B cell (primary cell): ENCODE data around the gene GRK6. TPM values are rescaled to one million over a fixed set of nuclear protein-coding genes. Genes with fewer than 3 reads are reported as not detected.

Source experiments
- ATAC-seq: fragments of 200-7000 bp; cut with Tn5 transposase; one replicate; pipeline ENCODE4 v1.10.0; 2021; ENCODE audit warnings: low read depth, mild to moderate bottlenecking, moderate number of reproducible peaks, moderate library complexity
- CTCF ChIA-PET: fragments of 350-600 bp; sonication (Branson Sonifier 250); formaldehyde crosslinking; loops from one replicate; lab custom pipeline; 2021; ENCODE audit warnings: antibody characterized with exemption, inconsistent platforms; lab: Charles Lee
- POLR2A ChIA-PET: fragments of 350-600 bp; sonication (Branson Sonifier 250); formaldehyde crosslinking; loops from one replicate; lab custom pipeline; 2021; ENCODE audit warnings: antibody characterized with exemption; lab: Charles Lee
- DNase-seq: peaks from one replicate; pipeline ENCODE4 v3.0.0; 2013
- H2AFZ ChIP-seq: 2 replicates; pipeline ENCODE4 v1.6.1; 2012; ENCODE audit warnings: mild to moderate bottlenecking, low read depth, low read length; ENCODE audit not compliant: insufficient read depth, poor library complexity, severe bottlenecking
- H3K27ac ChIP-seq, 2 donors: 1 replicate in 1 of 2; 2 replicates in 1 of 2; pipeline ENCODE4 v1.5.1; 2012 to 2013; ENCODE audit warnings: low read length in 2 of 2, mild to moderate bottlenecking in 2 of 2, moderate library complexity in 1 of 2
- H3K27me3 ChIP-seq, 4 experiments: fragments of 200-600 bp in 1 of 4; sonication (generic) in 1 of 4; replicated peaks in 1 of 4; 1 replicate in 2 of 4; 2 replicates in 2 of 4; pipeline versions ENCODE4 v1.6.1 to v1.7.0; 2013 to 2016; ENCODE audit warnings: low read length in 3 of 4, mild to moderate bottlenecking in 2 of 4, mixed read lengths in 1 of 4, moderate library complexity in 1 of 4; ENCODE audit not compliant: insufficient read depth in 4 of 4, control insufficient read depth in 3 of 4; ENCODE audit errors: control extremely low read depth in 1 of 4
- H3K36me3 ChIP-seq, 2 experiments: replicated peaks in 1 of 2; 1 replicate in 1 of 2; 2 replicates in 1 of 2; pipeline versions ENCODE4 v1.6.1 to v1.7.1; 2013; ENCODE audit warnings: low read length in 1 of 2; ENCODE audit not compliant: insufficient read depth in 2 of 2, control insufficient read depth in 1 of 2; ENCODE audit errors: control extremely low read depth in 1 of 2, extremely low read depth in 1 of 2
- H3K4me1 ChIP-seq, 2 donors: fragments of 200-600 bp in 1 of 2; sonication (generic) in 1 of 2; 1 replicate in 1 of 2; 2 replicates in 1 of 2; pipeline versions ENCODE4 v1.5.1 to v1.6.1; 2013 to 2017; ENCODE audit warnings: low read length in 2 of 2; ENCODE audit not compliant: control insufficient read depth in 2 of 2, insufficient read depth in 2 of 2
- H3K4me2 ChIP-seq: replicated peaks from 2 replicates; pipeline ENCODE3; 2012; ENCODE audit warnings: mild to moderate bottlenecking, low read depth, low read length; ENCODE audit not compliant: poor library complexity, severe bottlenecking
- H3K4me3 ChIP-seq, 5 experiments: fragments of 200-600 bp in 1 of 5; sonication (generic) in 1 of 5; 1 replicate in 3 of 5; 2 replicates in 2 of 5; pipeline versions ENCODE4 v1.5.1 to v1.7.0; 2011 to 2016; ENCODE audit warnings: low read length in 4 of 5, mild to moderate bottlenecking in 4 of 5, low read depth in 2 of 5, control low read depth in 1 of 5, moderate library complexity in 1 of 5; ENCODE audit not compliant: insufficient read depth in 1 of 5; ENCODE audit errors: control extremely low read depth in 1 of 5, extremely low read depth in 1 of 5
- H3K79me2 ChIP-seq: fragments of 200-600 bp; sonication (generic); one replicate; pipeline ENCODE4 v1.6.0; 2016; ENCODE audit warnings: low read length; ENCODE audit not compliant: control insufficient read depth, insufficient read depth
- H3K9ac ChIP-seq: fragments of 200-600 bp; sonication (generic); 2 replicates; pipeline ENCODE4 v1.6.1; 2017; ENCODE audit warnings: mild to moderate bottlenecking, low read length, moderate library complexity
- H3K9me3 ChIP-seq, 3 donors: one replicate each; pipeline versions ENCODE4 v1.6.1 to v1.7.1; 2013; ENCODE audit warnings: low read length in 2 of 3; ENCODE audit not compliant: control insufficient read depth in 2 of 3, insufficient read depth in 1 of 3; ENCODE audit errors: control extremely low read depth in 1 of 3
- H4K20me1 ChIP-seq: 2 replicates; pipeline ENCODE4 v1.6.0; 2012; ENCODE audit warnings: mild to moderate bottlenecking, low read length; ENCODE audit not compliant: insufficient read depth, control insufficient read depth, poor library complexity, severe bottlenecking
- H3K27ac Mint-ChIP-seq: one replicate; pipeline ENCODE4 v1.8.0; 2021; ENCODE audit warnings: mixed read lengths
- H3K27me3 Mint-ChIP-seq: one replicate; pipeline ENCODE4 v1.8.0; 2021; ENCODE audit warnings: mixed read lengths
- H3K4me1 Mint-ChIP-seq: one replicate; pipeline ENCODE4 v1.8.0; 2021; ENCODE audit warnings: mixed read lengths
- H3K4me3 Mint-ChIP-seq: one replicate; pipeline ENCODE4 v1.8.0; 2021; ENCODE audit warnings: mixed read lengths
- H3K9me3 Mint-ChIP-seq: one replicate; pipeline ENCODE4 v1.8.0; 2022; ENCODE audit warnings: mixed read lengths; ENCODE audit not compliant: insufficient read depth
- EZH2 ChIP-seq: IDR thresholded peaks from 2 replicates; pipeline ENCODE4 v1.6.1; 2012; ENCODE audit warnings: borderline replicate concordance, low read depth, mild to moderate bottlenecking, moderate library complexity, low read length; ENCODE audit not compliant: insufficient read depth, poor library complexity, severe bottlenecking
- WGBS: methylation state at CpG from one replicate; pipeline ENCODE4 v1.1.5; 2013; ENCODE audit warnings: missing lambda C conversion rate; ENCODE audit not compliant: insufficient coverage; 5-methylcytosine and 5-hydroxymethylcytosine counted together
- intact Hi-C: fragments of 100-400 bp; cut with micrococcal nuclease; formaldehyde crosslinking; loops from one replicate; pipeline ENCODE4 v1.10.0; 2022
- polyA plus RNA-seq: library from polyadenylated mRNA; depleted of rRNA; stranded (reverse); fragments of >200 nt; gene quantifications from 2 replicates; pipeline ENCODE4 v1.2.3, GENCODE V29; 2012
- total RNA-seq, 2 donors: library from RNA; stranded (reverse); fragments of 120-200 nt in 1 of 2; gene quantifications; 1 replicate in 1 of 2; 2 replicates in 1 of 2; pipeline versions ENCODE4 v1.2.3 to v1.2.4, GENCODE V29; 2013 to 2022
- TF ChIP-seq, protein P1 (sequence below): fragments of 200-600 bp; IDR thresholded peaks from one replicate; pipeline ENCODE4 v1.8.0; 2022; ENCODE audit warnings: antibody characterized with exemption, mild to moderate bottlenecking

Gene GRK6
- total and polyA plus RNA-seq, 2 donors (not counting 1 experiment from before 2014, with no cell fraction given) = 155 to 173 TPM

DNA sequence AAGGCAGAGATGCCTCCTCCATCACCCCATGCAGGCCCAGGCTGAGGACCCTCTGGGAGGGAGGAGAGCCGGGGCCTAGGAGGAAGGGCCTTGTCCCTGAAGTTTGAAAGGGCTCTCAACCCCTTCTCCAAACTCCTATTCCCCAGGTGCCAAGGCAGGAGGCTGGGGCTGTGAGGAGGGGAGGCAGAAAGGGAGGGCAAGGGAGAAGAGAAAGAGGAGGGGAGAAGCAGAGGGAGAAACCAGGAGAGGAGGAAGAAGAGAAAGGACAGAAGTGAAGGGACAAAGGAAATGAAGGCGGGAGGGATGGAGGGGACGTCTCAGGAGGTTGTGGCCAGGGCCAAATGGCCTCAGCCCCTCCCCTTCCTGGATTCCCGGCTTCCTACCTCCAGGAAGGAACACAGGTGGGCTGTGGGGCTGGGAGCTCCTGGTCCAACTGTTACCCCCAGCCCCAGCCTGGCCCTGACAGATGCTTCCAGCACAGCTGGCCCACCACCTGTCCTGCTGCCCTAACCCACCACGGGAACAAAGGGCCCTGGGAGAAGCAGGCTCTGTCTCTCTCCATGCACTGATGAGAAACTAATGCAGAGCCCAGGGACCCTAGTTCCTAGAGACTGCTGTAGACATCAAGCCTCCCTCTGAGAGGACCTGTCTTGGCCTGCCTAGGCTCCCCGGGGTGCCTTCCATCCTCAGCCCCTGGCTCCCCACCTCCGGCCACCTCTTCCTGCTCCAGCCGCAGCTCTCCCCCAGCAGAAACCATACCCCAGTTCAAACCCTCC, 43.5 kb downstream of the GRK6 start:
- H3K27ac Mint-ChIP-seq = no peak overlapping the region

More for the DNA sequence above, 43.5 kb downstream of the GRK6 start:
- WGBS = 80% methylated on average over 7 of the region's 8 CpGs
- Histone ChIP-seq H3K27me3 (peaks cover 0 to 24% (median 7%) of the 10 kb centered on the region in 4 experiments), H3K4me2 (no peak overlapping the region), H3K4me3 (no peak overlapping the region), H3K9ac (no peak overlapping the region), H3K4me1 (peaks cover 7 to 10% of the 10 kb centered on the region in 2 donors), H3K9me3 (no peaks in the 10 kb centered on the region), H3K79me2 (no peaks in the 10 kb centered on the region), H3K36me3 (no peaks in the 10 kb centered on the region), H4K20me1 (peaks cover 11% of the 10 kb centered on the region), H2AFZ (no peak overlapping the region), H3K27ac (no peak overlapping the region)
- CTCF ChIA-PET = interaction anchor here (1.0 to 1.5 kb wide), 2 partner anchors 65 to 68 kb away, joined by 4 read pairs; no protein-coding TSS in a partner anchor
- H3K4me1 Mint-ChIP-seq = peaks cover 8% of the 10 kb centered on the region
- POLR2A ChIA-PET = no interaction called here
- H3K27me3 Mint-ChIP-seq = peaks cover 13% of the 10 kb centered on the region
- ATAC-seq (no peak), DNase-seq (no peak)
- peaks cover 2% of the 10 kb centered on the region for H3K9me3 Mint-ChIP-seq
- TF ChIP-seq EZH2 = no peak
- TF ChIP-seq, protein P1, sequence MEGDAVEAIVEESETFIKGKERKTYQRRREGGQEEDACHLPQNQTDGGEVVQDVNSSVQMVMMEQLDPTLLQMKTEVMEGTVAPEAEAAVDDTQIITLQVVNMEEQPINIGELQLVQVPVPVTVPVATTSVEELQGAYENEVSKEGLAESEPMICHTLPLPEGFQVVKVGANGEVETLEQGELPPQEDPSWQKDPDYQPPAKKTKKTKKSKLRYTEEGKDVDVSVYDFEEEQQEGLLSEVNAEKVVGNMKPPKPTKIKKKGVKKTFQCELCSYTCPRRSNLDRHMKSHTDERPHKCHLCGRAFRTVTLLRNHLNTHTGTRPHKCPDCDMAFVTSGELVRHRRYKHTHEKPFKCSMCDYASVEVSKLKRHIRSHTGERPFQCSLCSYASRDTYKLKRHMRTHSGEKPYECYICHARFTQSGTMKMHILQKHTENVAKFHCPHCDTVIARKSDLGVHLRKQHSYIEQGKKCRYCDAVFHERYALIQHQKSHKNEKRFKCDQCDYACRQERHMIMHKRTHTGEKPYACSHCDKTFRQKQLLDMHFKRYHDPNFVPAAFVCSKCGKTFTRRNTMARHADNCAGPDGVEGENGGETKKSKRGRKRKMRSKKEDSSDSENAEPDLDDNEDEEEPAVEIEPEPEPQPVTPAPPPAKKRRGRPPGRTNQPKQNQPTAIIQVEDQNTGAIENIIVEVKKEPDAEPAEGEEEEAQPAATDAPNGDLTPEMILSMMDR = no peak
- intact Hi-C loops = no loop called here
- H3K4me3 Mint-ChIP-seq = no peak overlapping the region
